ENCODE data around the gene PPOX. TPM values are rescaled to one million over a fixed set of nuclear protein-coding genes. Genes with fewer than 3 reads are reported as not detected.

The PPOX gene
- total RNA-seq, 2 donors from 2014 or later: 11.7 to 12.4 TPM

- ATAC-seq: peak; percentile 90
- intact Hi-C loops (cut with DNase I, micrococcal nuclease): no loop called here
- DNase-seq: peak; percentile 74 to 79
Measured at GRCh38 chr1:161209790-161210409, 43.7 kb downstream of the PPOX start.

GRCh38 chr1:161214369-161214768 is 48.1 kb downstream of the PPOX start:
- DNase-seq (no peak), ATAC-seq (no peak)
- intact Hi-C loops (cut with DNase I, micrococcal nuclease): no loop called here

- ATAC-seq (peak; percentile 42), DNase-seq (peak in 1 of 2 donors; percentile 50)
- intact Hi-C loops (cut with DNase I, micrococcal nuclease): no loop called here
Measured at GRCh38 chr1:161215076-161215475, 48.9 kb downstream of the PPOX start, which contains the start of gene FCER1G. TSS of gene FCER1G (plus strand) at chr1:161215295. CDS start at chr1:161215322, 27 bp downstream.

- intact Hi-C loops (cut with DNase I, micrococcal nuclease): no loop called here
- ATAC-seq: peak; percentile 29
- DNase-seq: no peak
Measured at GRCh38 chr1:161216945-161217712, 50.9 kb downstream of the PPOX start.

- intact Hi-C loops (cut with DNase I, micrococcal nuclease): no loop called here
- ATAC-seq (no peak), DNase-seq (no peak)
Measured at GRCh38 chr1:161217831-161218230, 51.6 kb downstream of the PPOX start.

GRCh38 chr1:161218301-161219077 is 52.3 kb downstream of the PPOX start:
- DNase-seq: no peak

GRCh38 chr1:161219078-161219892 is 53.1 kb downstream of the PPOX start:
- intact Hi-C loops (cut with DNase I, micrococcal nuclease): no loop called here
- DNase-seq (no peak), ATAC-seq (no peak)

More at GRCh38 chr1:161218301-161219077, 52.3 kb downstream of the PPOX start:
- intact Hi-C loops (cut with DNase I, micrococcal nuclease): no loop called here
- no peak for ATAC-seq

GRCh38 chr1:161220002-161220401 is 53.8 kb downstream of the PPOX start:
- no peak for DNase-seq
- intact Hi-C loops (cut with DNase I, micrococcal nuclease): loop anchor here in 1 of 2 donors (10.0 kb wide), 1 partner anchor 165 kb away; no protein-coding TSS in a partner anchor
- no peak for ATAC-seq

Other genes with a start within 250 kb of the PPOX start
- not detected for gene ITLN2, start 211.6 kb upstream of the PPOX start, total RNA-seq
- 100 to 1,000 TPM; 145 to 202 TPM for gene F11R, start 145.3 kb upstream of the PPOX start, total RNA-seq
- gene TSTD1, start 127.5 kb upstream of the PPOX start, total RNA-seq: 100 to 1,000 TPM in 1 of 2 donors, 10 to 100 TPM in 1; 92.1 to 120 TPM
- 10 to 100 TPM; 67.4 to 72.4 TPM for gene USF1, start 120.4 kb upstream of the PPOX start, total RNA-seq
- gene ARHGAP30, start 96.5 kb upstream of the PPOX start, total RNA-seq: 1 to 10 TPM; 2.7 to 8.7 TPM
- 1 to 10 TPM; 3.0 to 6.1 TPM for gene NECTIN4, start 76.9 kb upstream of the PPOX start, total RNA-seq
- 10 to 100 TPM; 10.1 to 11.1 TPM for gene KLHDC9, start 68.1 kb upstream of the PPOX start, total RNA-seq
- gene PFDN2, start 48.4 kb upstream of the PPOX start, total RNA-seq: 10 to 100 TPM; 30.3 to 38.2 TPM
- 10 to 100 TPM; 74.4 to 76.6 TPM for gene NIT1, start 48.3 kb upstream of the PPOX start, total RNA-seq
- gene DEDD, start 33.8 kb upstream of the PPOX start, total RNA-seq: 10 to 100 TPM; 34.2 to 41.5 TPM
- 100 to 1,000 TPM; 106 to 107 TPM for gene UFC1, start 12.4 kb upstream of the PPOX start, total RNA-seq
- 10 to 100 TPM; 19.7 to 24.0 TPM for gene USP21, start 6.9 kb upstream of the PPOX start, total RNA-seq
- gene B4GALT3, start 11.1 kb downstream of the PPOX start, total RNA-seq: 10 to 100 TPM; 29.7 TPM
- 1 to 10 TPM; 1.0 to 3.3 TPM for gene ADAMTS4, start 32.6 kb downstream of the PPOX start, total RNA-seq
- 100 to 1,000 TPM; 154 to 188 TPM for gene NDUFS2, start 35.9 kb downstream of the PPOX start, total RNA-seq
- 10 to 100 TPM in 1 of 2 donors, 1 to 10 TPM in 1; 5.6 to 23.3 TPM for gene FCER1G, start 48.9 kb downstream of the PPOX start, total RNA-seq
- gene APOA2, start 57.2 kb downstream of the PPOX start, total RNA-seq: not detected
- 10 to 100 TPM; 19.6 to 24.6 TPM for gene TOMM40L, start 59.6 kb downstream of the PPOX start, total RNA-seq
- gene NR1I3, start 71.8 kb downstream of the PPOX start, total RNA-seq: under 1 TPM in 1 of 2 donors, not detected in 1; 0.53 TPM
- gene PCP4L1, start 92.3 kb downstream of the PPOX start, total RNA-seq: 1 to 10 TPM in 1 of 2 donors, not detected in 1; 2.6 TPM
- 1 to 10 TPM; 1.3 to 5.0 TPM for gene MPZ, start 143.5 kb downstream of the PPOX start, total RNA-seq
- 100 to 1,000 TPM; 264 to 266 TPM for gene SDHC, start 148.0 kb downstream of the PPOX start, total RNA-seq
- not detected for gene CFAP126, start 201.4 kb downstream of the PPOX start, total RNA-seq